ENCODE results near the gene HSPA8.
A peak's percentile ranks its signal among the peaks of the same experiment; 100 is the strongest.

Gene HSPA8

GRCh38 chr11:123033895-123034294 lies 28.0 kb downstream of the HSPA8 start:
- TF ChIP-seq RAD21 (IDR thresholded peaks at IDR 0.05; ENCODE audit: low read depth) (peak; percentile 21; the same call in 1 of the 2 replicates), REST (IDR thresholded peaks at IDR 0.05; ENCODE audit: low read depth) (no peak)

- TF ChIP-seq EGR1 (IDR thresholded peaks at IDR 0.05) (no peak), REST (IDR thresholded peaks at IDR 0.05; ENCODE audit: low read depth) (no peak), TEAD4 (IDR thresholded peaks at IDR 0.05) (no peak), TAF1 (IDR thresholded peaks at IDR 0.05; ENCODE audit: low read depth) (no peak), CEBPB (IDR thresholded peaks at IDR 0.05) (no peak), MAX (IDR thresholded peaks at IDR 0.05) (no peak), CREB1 (IDR thresholded peaks at IDR 0.05; ENCODE audit: low read depth) (no peak), YY1 (IDR thresholded peaks at IDR 0.05; ENCODE audit: low read depth) (no peak), ZBTB7A (IDR thresholded peaks at IDR 0.05; ENCODE audit: low read depth) (no peak), USF1 (IDR thresholded peaks at IDR 0.05) (no peak), TCF12 (IDR thresholded peaks at IDR 0.05; ENCODE audit: low read depth) (no peak), RAD21 (IDR thresholded peaks at IDR 0.05; ENCODE audit: low read depth) (no peak), EP300 (IDR thresholded peaks at IDR 0.05; ENCODE audit: borderline replicate concordance) (no peak), FOXM1 (IDR thresholded peaks at IDR 0.05; ENCODE audit: borderline replicate concordance, low read depth) (no peak), NFIC (IDR thresholded peaks at IDR 0.05) (no peak)
Measured at GRCh38 chr11:123030517-123030916, 31.4 kb downstream of the HSPA8 start.

GRCh38 chr11:123020968-123021367 lies 41.0 kb downstream of the HSPA8 start:
- TF ChIP-seq EGR1 (IDR thresholded peaks at IDR 0.05) (no peak), RAD21 (IDR thresholded peaks at IDR 0.05; ENCODE audit: low read depth) (peak; percentile 62)

GRCh38 chr11:123018702-123019101 lies 43.2 kb downstream of the HSPA8 start:
- TF ChIP-seq RAD21 (IDR thresholded peaks at IDR 0.05; ENCODE audit: low read depth) (no peak), NFIC (IDR thresholded peaks at IDR 0.05) (no peak), YY1 (IDR thresholded peaks at IDR 0.05; ENCODE audit: low read depth) (no peak), TEAD4 (IDR thresholded peaks at IDR 0.05) (no peak), ZBTB7A (IDR thresholded peaks at IDR 0.05; ENCODE audit: low read depth) (no peak), TCF12 (IDR thresholded peaks at IDR 0.05; ENCODE audit: low read depth) (no peak), USF1 (IDR thresholded peaks at IDR 0.05) (no peak), MAX (IDR thresholded peaks at IDR 0.05) (no peak), CREB1 (IDR thresholded peaks at IDR 0.05; ENCODE audit: low read depth) (no peak), CEBPB (IDR thresholded peaks at IDR 0.05) (no peak), REST (IDR thresholded peaks at IDR 0.05; ENCODE audit: low read depth) (no peak), FOXM1 (IDR thresholded peaks at IDR 0.05; ENCODE audit: borderline replicate concordance, low read depth) (no peak), TAF1 (IDR thresholded peaks at IDR 0.05; ENCODE audit: low read depth) (no peak), EP300 (IDR thresholded peaks at IDR 0.05; ENCODE audit: borderline replicate concordance) (no peak), EGR1 (IDR thresholded peaks at IDR 0.05) (no peak)

- TF ChIP-seq REST (IDR thresholded peaks at IDR 0.05; ENCODE audit: low read depth) (no peak), CEBPB (IDR thresholded peaks at IDR 0.05) (no peak), YY1 (IDR thresholded peaks at IDR 0.05; ENCODE audit: low read depth) (no peak), ZBTB7A (IDR thresholded peaks at IDR 0.05; ENCODE audit: low read depth) (no peak), EP300 (IDR thresholded peaks at IDR 0.05; ENCODE audit: borderline replicate concordance) (no peak), TEAD4 (IDR thresholded peaks at IDR 0.05) (no peak), TCF12 (IDR thresholded peaks at IDR 0.05; ENCODE audit: low read depth) (no peak), CREB1 (IDR thresholded peaks at IDR 0.05; ENCODE audit: low read depth) (no peak), FOXM1 (IDR thresholded peaks at IDR 0.05; ENCODE audit: borderline replicate concordance, low read depth) (no peak), NFIC (IDR thresholded peaks at IDR 0.05) (no peak), MAX (IDR thresholded peaks at IDR 0.05) (no peak), USF1 (IDR thresholded peaks at IDR 0.05) (no peak), TAF1 (IDR thresholded peaks at IDR 0.05; ENCODE audit: low read depth) (no peak), EGR1 (IDR thresholded peaks at IDR 0.05) (no peak), RAD21 (IDR thresholded peaks at IDR 0.05; ENCODE audit: low read depth) (no peak)
Measured at GRCh38 chr11:123011510-123011909, 50.4 kb downstream of the HSPA8 start.

Data from Ishikawa (cell line).